GM12891 (cell line): Measurements from ENCODE around the gene CHI3L2.

Experiments
- DNase-seq: peaks from one replicate; pipeline ENCODE4 v3.0.0; 2011; ENCODE audit warnings: low spot score; ENCODE audit not compliant: insufficient read length
- FAIRE-seq: peaks from 2 replicates; lab custom pipeline; 2011; peaks lifted over from hg19 to GRCh38; lab: Jason Lieb, UNC
- PAX5 ChIP-seq: IDR thresholded peaks from 2 replicates; pipeline ENCODE4 v1.6.1; 2011; ENCODE audit warnings: low read length, moderate library complexity, mild to moderate bottlenecking; ENCODE audit not compliant: insufficient read depth, severe bottlenecking
- POLR2A ChIP-seq: IDR thresholded peaks from 2 replicates; pipeline ENCODE4 v1.6.1; 2011; ENCODE audit warnings: low read depth, low read length, control low read depth
- POLR2AphosphoS5 ChIP-seq: IDR thresholded peaks from 2 replicates; pipeline ENCODE4 v1.6.1; 2011; ENCODE audit warnings: low read depth, low read length, control low read depth
- POU2F2 ChIP-seq: IDR thresholded peaks from 2 replicates; pipeline ENCODE4 v1.6.1; 2011; ENCODE audit warnings: low read depth, mild to moderate bottlenecking, control low read depth, low read length, moderate library complexity
- SPI1 ChIP-seq: IDR thresholded peaks from 2 replicates; pipeline ENCODE4 v1.6.1; 2011; ENCODE audit warnings: low read depth, low read length, control low read depth
- TAF1 ChIP-seq: IDR thresholded peaks from 2 replicates; pipeline ENCODE4 v1.6.1; 2011; ENCODE audit warnings: low read depth, low read length, control low read depth

The CHI3L2 gene

GRCh38 chr1:111201275-111202090, 26.0 kb upstream of the CHI3L2 start:
- FAIRE-seq = peak; percentile 71
- no peak for TF ChIP-seq PAX5
- no peak for TF ChIP-seq POLR2A
- TF ChIP-seq POLR2AphosphoS5 = no peak
- no peak for TF ChIP-seq POU2F2
- no peak for TF ChIP-seq SPI1
- DNase-seq = no peak

DNA sequence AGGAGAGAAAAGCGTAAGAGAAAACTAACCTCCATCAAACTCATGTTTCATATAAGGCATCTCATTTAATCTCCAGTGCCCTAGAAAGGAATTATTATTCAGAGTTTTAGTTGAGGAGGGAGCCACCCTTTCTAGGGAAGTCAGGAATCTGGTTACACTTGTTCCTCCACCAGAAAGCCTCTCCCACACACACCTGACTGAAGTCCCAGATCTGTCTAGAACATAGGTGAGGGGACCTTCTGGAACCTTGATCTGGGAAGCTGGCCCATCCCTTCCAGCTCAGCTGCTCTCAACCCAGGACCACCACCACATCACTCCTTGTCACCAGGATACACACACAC, 25.2 kb upstream of the CHI3L2 start:
- TF ChIP-seq TAF1 = no peak
- TF ChIP-seq POU2F2 = no peak
- no peak for TF ChIP-seq SPI1
- no peak for TF ChIP-seq POLR2A
- TF ChIP-seq PAX5 = no peak
- TF ChIP-seq POLR2AphosphoS5 = no peak
- no peak for FAIRE-seq
- no peak for DNase-seq

DNA sequence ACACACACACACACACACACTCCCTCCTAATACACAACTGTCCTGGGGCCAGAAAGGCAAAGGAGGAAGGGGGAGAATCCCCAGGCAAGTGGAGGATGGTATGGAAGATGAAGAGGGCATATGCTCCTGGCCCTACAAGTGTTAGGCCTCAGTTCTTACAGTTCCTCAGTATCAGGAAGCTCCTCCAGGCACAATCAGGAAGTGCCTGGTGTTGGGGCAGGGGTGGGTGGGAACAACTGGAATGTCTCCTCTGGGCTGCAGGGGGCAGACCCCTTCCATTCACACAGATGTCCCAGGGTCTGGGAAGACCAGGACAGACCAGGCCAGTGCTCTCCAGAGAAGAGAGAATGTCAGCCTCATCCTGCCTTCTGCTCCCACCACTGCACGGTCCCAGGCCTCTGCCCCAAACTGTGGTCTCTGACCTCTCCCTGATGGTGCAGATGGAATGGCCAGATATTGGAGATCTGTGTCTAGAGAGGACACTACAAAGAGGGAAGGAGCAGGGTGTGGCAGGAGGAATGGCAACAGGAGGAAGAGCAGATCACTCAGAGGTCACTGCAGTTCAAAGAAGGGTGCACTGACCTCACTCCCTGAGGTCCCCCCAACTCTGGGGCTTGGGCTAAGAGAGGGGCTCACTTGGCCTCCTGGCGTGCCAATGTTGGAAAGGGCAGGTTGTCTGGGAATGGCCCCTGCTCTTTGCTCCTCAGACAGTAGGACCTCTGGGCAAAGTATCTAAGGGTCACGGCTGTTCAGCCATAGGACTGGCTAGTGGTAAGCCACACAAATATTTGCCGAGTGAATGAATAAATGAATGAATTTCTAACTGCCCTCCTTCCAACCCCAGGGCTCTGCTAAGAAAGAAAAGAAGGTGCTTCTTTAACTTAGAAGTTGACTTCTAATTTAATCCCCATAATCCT, 24.5 kb upstream of the CHI3L2 start:
- DNase-seq (no peak), FAIRE-seq (no peak)
- peak; percentile 46; the same call in 1 of the 2 replicates for TF ChIP-seq POLR2A
- TF ChIP-seq POU2F2 = no peak
- TF ChIP-seq POLR2AphosphoS5 = no peak
- TF ChIP-seq SPI1 = 0 out of 2 replicates have a peak, but pooled peaks have one; percentile 25
- no peak for TF ChIP-seq PAX5

DNA sequence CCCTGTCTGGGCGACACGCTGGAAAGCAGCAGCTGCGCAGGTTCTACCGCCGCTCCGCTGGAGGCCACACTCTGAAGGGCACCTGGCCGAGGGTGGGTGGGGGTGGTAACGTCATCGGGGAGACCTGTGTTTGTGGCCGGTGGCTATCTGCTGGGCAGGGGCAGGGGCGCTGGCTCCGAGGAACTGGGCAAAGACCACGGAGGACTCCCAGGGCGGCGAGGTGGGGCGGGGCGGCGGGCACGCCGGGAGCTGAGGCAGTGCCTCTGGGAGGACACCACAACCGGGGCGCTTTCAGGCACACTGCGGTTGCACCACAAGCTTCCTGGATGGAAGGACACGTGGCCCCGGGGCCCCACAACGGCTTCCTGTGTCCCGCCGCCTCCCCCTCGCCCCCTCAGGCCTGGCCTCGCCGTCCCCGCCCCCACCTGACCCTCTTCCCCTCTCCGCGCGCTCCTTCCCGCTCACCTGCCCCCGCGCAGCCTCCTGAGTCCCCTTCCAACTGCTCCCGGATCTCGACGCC, 23.8 kb upstream of the CHI3L2 start:
- TF ChIP-seq TAF1 (peak; percentile 32; the same call in 1 of the 2 replicates), PAX5 (no peak), SPI1 (no peak; the same call in 1 of the 2 replicates), POLR2AphosphoS5 (peak; percentile 77), POLR2A (peak; percentile 75), POU2F2 (peak; percentile 80)
- FAIRE-seq (peak; percentile 93), DNase-seq (peak; percentile 86)

- peak; percentile 69 for DNase-seq
- TF ChIP-seq POLR2AphosphoS5 (peak; percentile 28; the same call in 1 of the 2 replicates), POU2F2 (peak; percentile 27; the same call in 1 of the 2 replicates), TAF1 (peak; percentile 70; the same call in 1 of the 2 replicates), PAX5 (no peak)
- no peak for FAIRE-seq
Measured at GRCh38 chr1:111204201-111204982, 23.1 kb upstream of the CHI3L2 start.

GRCh38 chr1:111204983-111205713, 22.4 kb upstream of the CHI3L2 start:
- peak; percentile 87 for FAIRE-seq
- TF ChIP-seq POLR2A (peak; percentile 14; the same call in 1 of the 2 replicates), POLR2AphosphoS5 (peak; percentile 39; the same call in 1 of the 2 replicates), PAX5 (no peak), POU2F2 (no peak), SPI1 (peak; percentile 90), TAF1 (no peak)
- DNase-seq = no peak

GRCh38 chr1:111205714-111206050, 21.8 kb upstream of the CHI3L2 start:
- TF ChIP-seq POLR2A = no peak
- no peak for TF ChIP-seq PAX5
- no peak for TF ChIP-seq TAF1
- TF ChIP-seq POLR2AphosphoS5 = no peak
- no peak for TF ChIP-seq SPI1
- TF ChIP-seq POU2F2 = no peak
- DNase-seq (no peak), FAIRE-seq (no peak)

DNA sequence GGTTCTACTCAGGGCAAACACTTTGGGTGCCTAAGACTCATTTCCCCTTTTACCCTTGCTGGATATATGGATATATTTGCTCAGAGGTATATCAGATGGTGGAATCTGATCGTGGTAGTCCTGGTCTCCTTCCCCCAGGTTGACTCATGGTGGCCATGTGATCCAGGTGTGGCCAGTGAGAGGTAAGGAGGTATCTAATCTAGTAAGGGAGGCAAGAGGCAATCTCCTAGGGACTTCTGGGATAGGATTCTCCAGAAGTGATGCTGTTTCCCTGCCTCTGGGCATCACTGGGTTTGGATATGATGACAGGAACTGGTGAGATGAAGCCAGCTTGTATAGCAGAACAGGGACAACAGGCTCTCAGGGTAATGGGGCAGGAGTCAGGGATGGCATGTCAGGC, 18.6 kb upstream of the CHI3L2 start:
- FAIRE-seq (peak; percentile 45), DNase-seq (no peak)
- TF ChIP-seq PAX5 (no peak), POLR2A (no peak), SPI1 (no peak), POLR2AphosphoS5 (no peak), TAF1 (no peak), POU2F2 (no peak)

- TF ChIP-seq TAF1 (no peak), POU2F2 (no peak), POLR2A (no peak), PAX5 (no peak), SPI1 (no peak), POLR2AphosphoS5 (no peak)
- FAIRE-seq (no peak), DNase-seq (no peak)
Measured at GRCh38 chr1:111209622-111210021, 17.9 kb upstream of the CHI3L2 start.
